HG03135 (cell line): ENCODE measurements around the gene GPC3.
A peak's percentile ranks its signal among the peaks of the same experiment; 100 is the strongest.
"Not testable (repeated sequence)": the region's sequence is repeated elsewhere in the genome, so short reads cannot be mapped to it uniquely, and the experiment has no call there.

Source experiments
- ATAC-seq: cut with Tn5 transposase; IDR thresholded peaks from one replicate; pipeline ENCODE4 v1.9.1; 2021; ENCODE audit warnings: mild to moderate bottlenecking, moderate library complexity; ENCODE audit not compliant: unreplicated experiment

Gene GPC3

DNA sequence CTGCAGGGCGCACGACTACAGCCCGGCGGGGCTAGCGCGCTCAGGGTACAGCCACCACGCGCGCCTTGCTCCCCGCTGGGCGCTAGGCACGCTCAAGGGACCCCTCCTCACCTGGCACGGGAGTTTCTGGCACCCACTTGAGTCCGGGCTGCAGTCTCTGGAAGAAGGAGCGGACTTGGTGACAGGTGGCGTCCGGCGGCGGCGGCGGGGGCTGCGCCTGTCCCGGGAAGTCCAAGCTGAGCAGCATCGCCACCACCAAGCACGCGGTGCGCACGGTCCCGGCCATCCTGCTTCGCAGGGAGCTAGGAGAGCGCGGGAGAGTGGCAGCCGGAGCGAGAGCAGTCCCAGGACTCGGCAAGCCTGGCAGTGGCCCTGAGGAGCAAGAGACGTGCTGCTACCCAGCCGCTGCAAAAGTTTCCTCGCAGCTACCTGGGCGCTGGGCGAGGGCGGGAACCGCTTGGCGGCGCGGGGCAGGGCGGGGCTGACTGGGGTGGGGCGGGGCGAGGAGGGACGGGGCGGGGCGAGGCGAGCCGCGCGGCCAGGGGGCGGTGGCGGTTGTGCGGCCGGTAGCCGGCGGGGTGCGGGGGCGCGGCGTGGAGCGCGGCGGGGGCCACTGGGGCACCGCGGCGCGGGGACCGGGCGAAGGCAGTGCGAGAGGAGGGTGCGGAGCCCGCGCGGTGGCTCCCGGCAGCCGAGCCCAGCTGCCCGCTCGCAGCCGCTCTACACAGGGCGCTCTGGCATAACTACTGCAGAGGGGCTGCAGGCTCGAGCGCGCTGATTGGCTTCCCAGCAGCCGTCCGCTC is at the start of gene GPC3:
Gene GPC3 (minus strand): TSS at position 431 of the 803 bp plus-strand sequence.
- peak; percentile 51 for ATAC-seq

DNA sequence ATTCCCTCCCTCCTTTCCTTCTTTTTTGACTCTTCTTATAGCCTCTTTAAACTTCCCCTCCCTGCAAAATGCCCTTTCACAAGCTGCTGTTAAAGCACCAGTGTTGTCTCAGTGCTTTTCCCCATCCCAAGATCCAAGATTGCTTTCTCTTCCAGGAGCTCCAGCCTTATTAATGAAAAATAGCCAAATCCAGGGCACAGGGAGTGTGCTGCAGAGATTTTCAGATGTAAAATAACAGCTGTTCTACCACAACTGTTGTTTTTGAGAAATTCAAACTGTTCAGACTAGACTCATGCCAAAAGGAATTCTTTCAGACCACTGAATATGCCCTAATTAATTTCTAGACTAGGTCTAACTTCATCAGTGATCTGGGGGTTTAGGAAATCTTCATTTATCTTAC is 47.0 kb upstream of the GPC3 start:
- no peak for ATAC-seq

DNA sequence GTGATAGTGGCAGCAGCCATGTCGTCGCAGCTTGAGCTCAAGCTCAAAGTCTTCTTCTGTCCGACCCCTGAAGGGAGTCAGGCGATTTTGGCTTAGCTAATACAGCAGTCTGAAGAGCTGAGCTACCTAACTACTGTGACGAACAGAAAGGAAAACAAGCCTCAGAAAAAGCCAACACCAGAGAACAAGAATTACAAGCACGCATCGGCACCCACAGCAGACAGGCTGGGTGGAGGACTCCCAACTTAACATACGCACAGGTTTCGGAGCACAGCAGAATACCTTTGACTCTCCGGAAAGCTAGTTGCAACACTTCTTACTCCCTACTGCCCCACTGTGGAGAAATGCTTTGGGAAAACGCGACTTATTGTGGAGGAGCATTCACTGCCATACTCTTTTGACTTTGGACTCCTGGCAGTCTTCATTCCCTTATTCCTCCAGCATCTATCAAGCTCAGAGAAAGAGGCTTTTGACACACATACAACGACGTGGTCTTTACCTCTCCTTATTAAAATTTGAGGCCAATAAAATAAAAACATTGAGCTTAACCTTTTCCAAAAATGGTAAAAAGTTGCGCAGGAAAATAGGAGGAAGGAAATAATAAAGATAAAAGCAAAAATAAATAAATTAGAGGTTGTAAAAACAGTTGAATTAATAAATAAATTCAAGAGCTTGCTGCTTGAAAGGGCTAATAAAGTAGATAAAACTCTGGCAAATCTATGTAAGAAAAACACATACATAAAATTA is 41.3 kb upstream of the GPC3 start:
- no peak for ATAC-seq

DNA sequence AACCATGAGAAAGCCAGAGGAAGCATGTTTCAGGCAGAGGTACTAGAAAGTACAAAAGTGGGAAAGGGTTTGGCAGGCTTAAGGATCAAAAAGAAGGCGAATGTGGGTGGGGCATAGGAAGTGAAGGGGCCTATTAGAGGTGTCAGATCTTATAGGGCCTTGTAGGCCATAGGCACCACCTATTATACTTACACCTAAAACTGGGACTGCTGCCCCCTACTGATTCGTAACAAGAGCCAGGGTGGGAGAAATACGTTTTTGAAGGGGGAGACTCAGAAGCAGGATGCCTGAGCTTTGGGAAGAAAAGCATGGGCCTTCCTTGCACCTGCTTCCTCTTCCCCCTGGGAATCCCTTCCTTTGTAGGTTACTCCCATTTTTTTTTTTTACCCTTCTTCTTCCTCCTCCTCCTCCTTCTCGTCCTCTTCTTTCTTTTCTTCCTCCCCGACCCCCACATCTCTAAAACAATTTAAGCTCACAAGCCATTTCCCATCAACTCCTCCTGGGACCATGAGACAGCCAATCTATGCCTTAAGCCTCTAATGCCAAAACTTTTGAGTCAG is 40.7 kb upstream of the GPC3 start:
- no peak for ATAC-seq

DNA sequence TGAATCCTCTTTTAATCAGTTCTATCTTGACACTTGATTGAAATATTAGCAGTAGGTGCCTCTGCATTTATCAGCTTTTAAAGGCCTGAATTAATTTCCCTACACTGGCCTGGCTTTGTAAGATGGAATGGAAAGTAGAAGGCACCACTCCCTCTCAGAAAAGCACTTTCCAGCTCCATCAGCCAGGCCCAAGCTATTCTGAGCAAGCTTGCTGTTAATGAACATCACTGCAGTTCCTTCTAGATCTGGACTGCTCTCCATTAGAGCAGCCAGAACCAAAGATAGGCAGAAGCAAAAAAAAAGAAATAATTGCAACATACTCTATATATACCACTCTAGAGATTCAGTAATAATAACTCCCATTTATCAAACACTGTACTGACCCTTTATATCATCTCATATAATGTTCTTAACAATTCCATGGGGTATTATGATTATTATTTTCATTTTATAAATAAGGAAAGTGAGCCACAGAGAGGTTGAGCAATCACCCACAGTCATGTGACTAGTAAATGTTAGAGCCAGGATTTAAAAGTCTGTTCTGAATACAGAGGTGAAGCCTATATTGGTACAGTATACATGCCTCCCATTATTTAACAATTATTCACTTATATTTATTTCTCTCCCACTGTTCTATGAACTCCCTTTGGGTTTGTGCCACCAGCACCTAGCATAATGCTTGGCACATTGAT is 39.4 kb upstream of the GPC3 start:
- no peak for ATAC-seq

DNA sequence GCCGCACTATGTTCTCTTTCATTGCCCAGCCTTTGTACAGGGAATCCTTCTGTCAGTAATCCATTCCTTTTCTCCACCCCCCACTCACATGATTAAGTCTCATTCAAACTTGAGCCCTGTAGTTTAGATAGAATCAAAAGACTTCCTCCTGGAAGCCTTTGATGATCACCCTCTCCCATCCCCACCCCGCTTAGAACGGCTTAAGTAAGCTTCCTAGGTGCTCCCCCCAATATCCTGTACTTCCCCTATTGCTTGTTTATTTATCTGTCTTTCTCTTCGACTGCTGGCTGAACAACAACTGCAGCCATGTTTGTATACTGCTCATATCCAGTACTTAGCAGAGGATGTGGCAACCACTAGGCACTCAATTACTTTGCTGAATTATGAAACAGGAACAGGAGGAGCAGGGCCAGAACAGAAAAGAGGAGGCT is 38.5 kb upstream of the GPC3 start:
- ATAC-seq, result no peak

DNA sequence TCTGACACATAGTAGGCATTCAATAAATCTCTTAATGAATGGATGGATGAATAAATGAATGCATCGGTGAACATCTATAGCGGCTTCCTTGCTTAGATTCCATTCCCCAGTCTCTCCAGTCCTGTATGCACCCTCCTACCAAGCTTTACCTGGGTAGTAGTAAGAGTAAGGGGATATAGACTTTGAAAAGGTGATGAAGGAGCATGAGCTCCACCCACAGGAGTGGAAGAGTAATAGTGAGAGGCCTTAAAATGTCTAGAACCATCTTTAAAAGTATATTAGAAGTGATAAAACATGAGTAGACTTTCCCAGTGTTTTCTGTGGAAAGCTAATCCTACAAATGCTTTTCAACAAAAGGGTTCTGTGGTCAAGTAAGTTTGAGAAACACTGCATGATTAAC is 35.5 kb upstream of the GPC3 start:
- ATAC-seq, result no peak

DNA sequence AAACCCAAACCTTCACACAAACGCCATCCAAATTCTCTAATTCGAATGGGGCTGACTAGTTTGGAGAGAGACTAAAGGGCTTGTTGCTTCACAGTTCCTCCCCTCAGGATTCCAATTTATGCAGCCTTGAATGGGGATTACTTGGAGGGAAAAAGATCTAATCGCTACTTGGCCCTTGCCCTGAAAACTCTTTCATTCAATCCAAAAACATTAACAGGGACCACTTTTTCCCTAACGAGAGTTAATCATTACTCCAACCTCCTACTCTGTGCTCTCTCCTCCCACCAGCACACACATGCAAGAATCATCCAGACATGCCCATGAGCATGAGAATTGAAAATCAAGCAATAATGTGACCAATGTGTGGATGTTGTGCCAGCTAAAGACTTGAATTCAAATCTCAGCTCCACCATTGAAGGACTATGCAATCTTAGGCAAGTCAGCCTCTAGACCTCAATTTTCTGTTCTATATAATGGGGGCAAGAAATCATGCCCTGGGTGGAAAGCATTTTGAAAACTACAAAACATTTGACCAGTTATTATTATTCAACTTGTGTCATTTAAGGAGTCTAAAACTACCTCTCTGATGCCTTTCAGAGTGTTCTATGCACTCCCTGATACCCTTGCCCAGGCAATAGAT is 34.3 kb upstream of the GPC3 start:
- no peak for ATAC-seq

DNA sequence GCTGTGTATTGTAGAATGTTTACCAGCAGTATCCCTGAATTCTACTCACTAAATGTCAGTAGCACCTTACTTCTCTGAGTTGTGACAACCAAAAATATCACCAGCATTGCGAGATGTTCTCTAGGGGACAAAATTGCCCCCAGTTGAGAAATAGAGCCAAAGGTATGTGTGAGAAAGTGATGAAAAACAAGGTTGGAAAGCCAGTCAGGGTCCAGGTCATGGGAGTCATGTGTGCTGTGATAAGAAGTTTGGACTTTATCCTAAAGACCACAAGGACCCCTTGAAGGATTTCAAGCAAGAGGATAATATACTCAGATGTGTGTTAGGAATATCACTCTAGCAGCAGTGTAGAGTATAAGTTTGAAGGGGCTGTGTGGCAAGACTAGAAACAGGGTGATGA is 30.9 kb upstream of the GPC3 start:
- ATAC-seq, result not testable (repeated sequence)

DNA sequence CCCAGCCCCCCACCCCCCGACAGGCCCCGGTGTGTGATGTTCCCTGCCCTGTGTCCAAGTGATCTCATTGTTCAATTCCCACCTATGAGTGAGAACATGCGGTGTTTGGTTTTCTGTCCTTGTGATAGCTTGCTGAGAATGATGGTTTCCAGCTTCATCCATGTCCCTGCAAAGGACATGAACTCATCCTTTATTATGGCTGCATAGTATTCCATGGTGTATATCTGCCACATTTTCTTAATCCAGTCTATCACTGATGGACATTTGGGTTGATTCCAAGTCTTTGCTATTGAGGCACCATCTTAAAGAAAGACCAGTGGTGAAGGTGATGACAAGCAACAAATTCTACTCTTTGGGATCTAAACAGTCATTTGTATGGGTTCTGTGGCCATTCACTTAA is 30.1 kb upstream of the GPC3 start:
- not testable (repeated sequence) for ATAC-seq

DNA sequence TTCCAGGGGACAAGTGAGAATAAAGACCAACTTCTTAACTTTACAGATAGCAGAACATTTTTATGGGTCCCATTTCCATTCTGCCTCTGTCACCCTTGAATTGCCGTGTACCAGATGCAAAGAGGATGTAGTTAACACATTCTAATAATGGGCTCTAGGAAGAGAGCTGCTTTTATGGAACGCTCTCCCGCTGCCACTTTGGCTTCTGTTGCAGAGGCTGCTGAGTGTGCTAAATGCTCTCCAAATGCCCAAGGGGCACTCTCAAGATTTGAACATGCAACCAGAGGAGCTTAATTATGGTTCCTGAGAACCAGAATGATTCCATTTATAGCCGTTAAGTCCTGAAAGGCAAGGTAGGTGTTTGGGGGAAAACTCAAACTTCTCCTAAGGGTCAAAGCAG is 28.1 kb upstream of the GPC3 start:
- no peak for ATAC-seq

DNA sequence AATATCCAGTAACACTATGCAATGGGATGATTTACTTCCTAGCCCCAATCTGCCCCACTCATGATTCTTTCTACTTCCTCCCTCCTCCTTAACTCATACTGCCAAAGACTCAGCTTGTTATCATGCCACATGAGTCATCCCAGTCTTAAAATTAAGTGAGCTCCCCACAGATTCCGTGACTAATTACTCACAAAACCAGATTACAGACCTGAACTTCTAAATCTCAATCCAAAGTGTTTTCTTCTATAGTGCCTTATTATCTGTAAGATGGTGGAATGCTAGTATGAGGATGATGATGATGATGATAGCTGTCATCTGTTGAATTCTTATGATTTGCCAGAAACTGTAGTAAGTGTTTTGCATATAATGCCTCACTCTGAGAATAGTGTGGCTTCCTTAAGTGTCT is 27.7 kb upstream of the GPC3 start:
- ATAC-seq, result no peak

DNA sequence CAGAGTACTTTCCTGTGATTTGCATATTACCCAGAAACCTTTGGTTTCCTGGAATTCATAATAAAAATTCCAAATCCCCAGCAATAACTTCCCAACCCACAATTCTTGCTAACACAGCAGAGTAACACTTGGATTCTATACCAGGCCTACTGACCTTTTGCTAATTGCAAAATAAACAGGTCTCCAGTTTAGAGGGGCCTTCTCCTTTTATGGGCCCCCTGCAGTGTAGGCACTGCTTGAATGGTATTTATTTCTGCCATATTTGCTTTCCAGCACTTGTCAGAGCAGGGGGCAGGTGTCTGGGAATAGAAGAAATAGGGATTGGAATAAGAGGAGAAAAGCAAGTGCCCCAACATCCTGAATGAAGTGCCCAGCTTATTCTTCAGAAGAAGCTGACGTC is 25.3 kb upstream of the GPC3 start:
- ATAC-seq, result no peak

DNA sequence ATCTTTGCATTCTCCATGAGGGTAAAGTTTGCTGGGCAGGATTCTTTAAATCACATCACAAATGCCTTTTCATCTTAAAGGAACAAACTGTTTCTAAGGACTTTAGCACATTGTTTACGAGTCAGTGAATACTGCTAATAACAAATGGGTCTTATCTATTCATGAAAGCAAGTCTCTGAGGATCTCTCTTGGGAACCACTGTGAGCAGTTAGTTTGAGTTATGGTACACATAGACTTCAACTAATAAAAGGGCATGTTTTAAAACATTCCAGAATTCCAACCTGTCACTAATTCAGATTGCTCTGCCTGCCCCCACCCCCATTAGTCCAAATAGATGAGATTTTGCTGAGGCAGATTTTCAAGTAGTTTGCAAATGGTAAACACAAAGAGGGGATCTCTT is 22.3 kb upstream of the GPC3 start:
- ATAC-seq, result no peak

DNA sequence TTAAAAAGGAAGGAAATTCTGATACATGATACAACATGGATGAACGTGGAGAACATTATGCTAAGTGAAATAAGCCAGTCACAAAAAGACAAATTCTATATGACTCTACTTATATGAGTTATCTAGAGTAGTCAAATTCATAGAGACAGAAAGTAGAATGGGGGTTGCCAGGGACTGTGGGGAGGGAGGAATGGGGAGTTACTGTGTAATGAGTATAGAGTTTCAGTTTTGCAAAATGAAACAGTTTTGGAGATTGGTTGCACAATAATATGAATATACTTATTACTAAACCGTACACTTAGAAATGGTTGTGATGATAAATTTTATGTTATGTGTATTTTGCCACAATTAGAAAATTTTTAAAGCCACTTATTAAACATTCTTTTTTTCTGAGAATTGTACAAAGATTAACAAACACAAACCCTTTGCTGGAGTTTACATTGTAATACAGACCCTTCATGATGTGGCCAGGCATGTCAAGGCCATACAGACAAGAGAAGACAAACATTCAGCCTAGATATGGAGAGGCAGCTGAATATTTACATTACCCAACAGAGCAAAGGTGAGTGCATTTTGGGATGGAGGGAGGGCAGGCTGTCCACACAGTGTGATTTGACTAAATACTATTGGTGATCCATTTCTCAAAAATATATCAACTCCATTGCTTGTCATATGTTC is 21.2 kb upstream of the GPC3 start:
- no peak for ATAC-seq

DNA sequence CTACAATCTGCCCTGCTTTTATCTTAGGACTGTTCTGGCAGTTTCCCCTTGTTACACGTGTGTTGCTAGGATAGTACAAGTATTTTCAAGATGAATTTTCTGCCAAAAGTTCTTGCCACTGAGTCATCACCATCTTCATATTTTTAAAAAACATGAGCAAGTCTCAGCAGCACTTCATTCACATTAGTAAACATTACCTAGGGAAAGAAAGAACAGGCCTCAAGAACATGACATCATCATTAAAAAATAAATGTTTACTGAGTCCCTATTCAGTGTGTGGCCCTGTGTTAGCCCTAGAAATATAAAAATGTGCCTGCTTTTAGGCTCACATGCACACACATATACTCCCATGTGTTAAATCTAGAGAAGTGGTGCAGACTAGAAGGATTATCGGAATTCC is 18.7 kb upstream of the GPC3 start:
- no peak for ATAC-seq

DNA sequence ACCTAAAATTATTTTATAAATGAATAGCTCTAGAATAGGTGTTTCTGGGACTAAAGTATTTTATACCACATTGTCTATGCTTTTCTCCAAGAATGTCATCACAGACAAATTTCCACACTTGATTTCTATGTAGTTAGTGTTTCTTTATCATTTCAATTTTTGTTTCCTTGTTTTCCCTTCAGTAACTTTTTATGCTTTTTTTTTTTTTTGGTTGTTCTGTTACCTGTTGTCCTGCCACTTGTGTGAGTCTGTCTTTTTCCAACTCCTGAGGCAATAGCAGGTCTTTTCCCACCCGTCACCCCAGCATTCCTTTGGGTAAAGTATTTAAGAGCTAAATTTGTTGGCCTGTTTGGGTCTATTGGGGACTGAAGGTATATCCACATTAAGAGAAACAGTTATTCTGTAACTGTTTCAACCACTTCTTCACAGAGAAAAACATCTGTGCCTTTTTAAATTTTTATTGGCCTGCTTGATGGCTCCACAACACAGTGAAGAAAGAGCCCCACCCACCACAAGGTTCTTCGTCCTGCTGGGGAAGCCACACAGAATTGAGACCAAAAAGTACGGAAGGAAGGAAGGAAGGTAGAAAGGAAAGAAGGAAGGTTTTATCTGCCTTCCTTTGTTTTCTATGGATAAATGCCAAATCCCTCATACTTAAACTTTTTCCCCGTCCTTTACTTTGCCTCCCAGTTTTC is 17.7 kb upstream of the GPC3 start:
- ATAC-seq, result no peak

DNA sequence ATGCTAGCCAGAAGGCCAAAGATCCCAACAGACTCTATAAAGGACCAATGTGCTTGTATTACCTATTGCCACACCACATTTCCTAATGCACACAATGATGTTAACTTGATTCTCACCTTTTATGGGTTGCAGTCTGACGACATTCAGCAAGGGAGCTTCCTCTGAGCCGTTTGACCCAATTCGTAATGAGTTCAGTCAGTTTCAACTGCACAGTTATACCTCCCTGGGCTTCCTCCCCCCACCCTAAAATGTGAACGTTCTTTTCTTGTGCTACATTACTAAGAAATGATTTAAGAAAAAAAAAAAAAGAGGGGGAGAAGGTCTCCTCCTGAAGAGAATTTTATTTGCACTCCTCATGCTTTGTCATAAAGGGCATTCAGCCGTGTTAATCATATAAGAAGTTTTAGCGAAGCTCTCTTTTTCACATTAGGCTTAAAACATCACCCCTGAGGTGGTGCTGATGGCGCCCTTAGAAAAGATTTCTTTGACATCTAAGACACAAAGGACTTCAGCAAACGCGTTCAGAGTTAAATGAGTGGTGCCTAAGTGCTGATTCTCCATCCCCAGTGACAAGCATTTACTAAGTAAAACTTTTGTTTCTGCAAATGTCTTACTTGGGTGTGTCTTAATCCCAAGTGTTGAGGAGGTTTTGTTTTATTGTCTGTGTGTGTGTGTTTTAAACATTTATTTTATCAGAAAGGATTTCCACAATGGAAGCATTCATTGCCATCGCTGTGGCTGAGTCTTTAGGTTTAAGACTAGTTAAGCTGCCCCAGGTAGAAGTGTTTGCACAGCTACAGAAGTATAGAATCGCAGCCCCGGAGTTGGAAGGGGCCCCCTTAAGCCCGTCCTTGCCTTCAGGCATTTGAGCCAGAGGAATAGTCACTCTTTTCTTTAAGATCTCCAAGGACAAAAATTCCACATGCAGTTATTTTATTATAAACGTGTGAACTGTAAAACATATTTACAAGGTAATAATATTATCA is 15.2 kb upstream of the GPC3 start:
- ATAC-seq, result no peak
